Transverse colon (tissue), 4 donors: ENCODE results near the gene SUGCT.

Source experiments
- POLR2A ChIP-seq: fragments of 450-650 bp; IDR thresholded peaks from one replicate; pipeline ENCODE4 v1.6.1; 2016; ENCODE audit warnings: antibody characterized with exemption, mild to moderate bottlenecking, moderate library complexity
- POLR2AphosphoS5 ChIP-seq, 3 donors: sonication (generic); formaldehyde crosslinking; IDR thresholded peaks; one replicate each; pipeline ENCODE4 v1.6.1; 2016; ENCODE audit warnings: antibody characterized with exemption in 3 of 3
- TF ChIP-seq, protein P1 (sequence below), 5 experiments: fragments of 200-600 bp in 3 of 5; fragments of 450-650 bp in 2 of 5; sonication (generic) in 3 of 5; IDR thresholded peaks; 1 replicate in 2 of 5; 2 replicates in 3 of 5; pipeline ENCODE4 v1.5.1; 2016 to 2017; ENCODE audit warnings: antibody characterized with exemption in 5 of 5, inconsistent platforms in 3 of 5, mild to moderate bottlenecking in 2 of 5, moderate library complexity in 1 of 5

DNA sequence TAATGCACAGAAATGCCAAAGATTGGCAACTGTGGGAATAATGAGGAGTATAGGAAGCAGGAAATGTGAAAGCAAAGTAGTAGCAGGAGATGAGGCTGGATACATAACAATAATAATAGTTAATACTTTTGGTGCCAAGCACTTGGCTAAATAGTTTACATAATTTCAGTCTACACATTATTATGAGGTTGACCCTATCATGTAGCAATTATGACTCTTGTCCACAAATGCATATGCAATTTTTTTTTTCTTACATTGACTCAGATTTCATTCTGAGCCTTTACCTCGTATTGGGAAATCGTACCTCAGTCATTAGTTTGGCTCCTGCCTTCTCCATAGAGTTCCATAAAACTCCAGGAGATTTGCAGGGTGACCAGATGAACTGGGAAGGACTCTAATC, 219.9 kb downstream of the SUGCT start:
- TF ChIP-seq, protein P1, sequence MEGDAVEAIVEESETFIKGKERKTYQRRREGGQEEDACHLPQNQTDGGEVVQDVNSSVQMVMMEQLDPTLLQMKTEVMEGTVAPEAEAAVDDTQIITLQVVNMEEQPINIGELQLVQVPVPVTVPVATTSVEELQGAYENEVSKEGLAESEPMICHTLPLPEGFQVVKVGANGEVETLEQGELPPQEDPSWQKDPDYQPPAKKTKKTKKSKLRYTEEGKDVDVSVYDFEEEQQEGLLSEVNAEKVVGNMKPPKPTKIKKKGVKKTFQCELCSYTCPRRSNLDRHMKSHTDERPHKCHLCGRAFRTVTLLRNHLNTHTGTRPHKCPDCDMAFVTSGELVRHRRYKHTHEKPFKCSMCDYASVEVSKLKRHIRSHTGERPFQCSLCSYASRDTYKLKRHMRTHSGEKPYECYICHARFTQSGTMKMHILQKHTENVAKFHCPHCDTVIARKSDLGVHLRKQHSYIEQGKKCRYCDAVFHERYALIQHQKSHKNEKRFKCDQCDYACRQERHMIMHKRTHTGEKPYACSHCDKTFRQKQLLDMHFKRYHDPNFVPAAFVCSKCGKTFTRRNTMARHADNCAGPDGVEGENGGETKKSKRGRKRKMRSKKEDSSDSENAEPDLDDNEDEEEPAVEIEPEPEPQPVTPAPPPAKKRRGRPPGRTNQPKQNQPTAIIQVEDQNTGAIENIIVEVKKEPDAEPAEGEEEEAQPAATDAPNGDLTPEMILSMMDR (IDR thresholded peaks at IDR 0.05): no peak
- no peak for TF ChIP-seq POLR2AphosphoS5 (IDR thresholded peaks at IDR 0.05)
- TF ChIP-seq POLR2A: no peak
